Dermis microvascular lymphatic vessel endothelial cell (primary cell): ENCODE data around the gene PSG11. TPM values are rescaled to one million over a fixed set of nuclear protein-coding genes. Genes with fewer than 3 reads are reported as not detected.
"Not testable (repeated sequence)": the region's sequence is repeated elsewhere in the genome, so short reads cannot be mapped to it uniquely, and the experiment has no call there.

ENCODE experiments used
- DNase-seq, 2 donors: peaks; one replicate each; pipeline versions ENCODE4 v3.0.0 to v3.0.0-alpha.2; 2010; ENCODE audit warnings: low read depth in 2 of 2
- total RNA-seq: library from RNA; depleted of rRNA; stranded (reverse); fragments of >200 nt; gene quantifications from 2 replicates; pipeline ENCODE4 v1.2.1, GENCODE V29; 2014

PSG11 gene
- total RNA-seq, 1 donor from 2014 or later = 0.13 TPM

DNA sequence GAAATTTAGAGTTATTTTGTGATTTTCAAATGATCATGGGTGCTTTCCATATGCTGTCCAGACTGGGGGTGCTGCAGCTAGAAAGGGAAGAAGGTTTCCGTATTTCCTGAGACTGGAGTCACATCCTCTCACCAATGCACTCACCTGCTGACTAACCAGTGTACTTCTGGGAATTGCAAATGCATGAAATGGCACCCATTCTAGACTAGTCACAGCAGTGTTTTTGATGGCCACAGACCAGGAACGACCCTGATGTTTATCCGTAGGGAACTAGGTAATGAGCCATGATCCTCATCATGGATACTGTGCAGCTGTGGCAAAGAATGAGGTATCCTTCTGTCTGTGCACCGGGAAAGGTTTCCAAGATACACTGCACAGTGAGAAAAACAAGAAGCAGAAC, 37.1 kb downstream of the PSG11 start:
- DNase-seq = not testable (repeated sequence)

- DNase-seq = not testable (repeated sequence)
Observed at GRCh38 chr19:42988206-42988605, 38.1 kb downstream of the PSG11 start.

DNA sequence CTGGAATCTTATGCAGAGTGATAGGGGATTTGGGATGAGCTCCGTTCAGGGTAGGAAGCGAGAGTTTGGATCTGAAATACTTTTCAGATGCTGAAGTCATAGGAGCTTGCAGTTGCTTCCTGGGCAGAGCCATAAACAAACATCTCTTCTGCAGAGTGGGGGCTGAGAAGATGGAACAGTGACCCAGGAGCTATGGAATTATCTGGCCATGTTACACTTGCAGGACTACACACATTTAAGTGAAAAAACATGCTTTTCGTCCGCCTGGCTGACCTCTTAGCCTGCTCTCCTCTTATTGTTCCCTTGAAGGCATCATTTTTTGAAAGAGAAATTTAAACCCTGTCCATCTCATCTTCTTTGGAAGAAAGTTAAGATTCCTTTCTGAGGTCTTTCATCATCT, 40.7 kb downstream of the PSG11 start:
- no peak for DNase-seq

DNA sequence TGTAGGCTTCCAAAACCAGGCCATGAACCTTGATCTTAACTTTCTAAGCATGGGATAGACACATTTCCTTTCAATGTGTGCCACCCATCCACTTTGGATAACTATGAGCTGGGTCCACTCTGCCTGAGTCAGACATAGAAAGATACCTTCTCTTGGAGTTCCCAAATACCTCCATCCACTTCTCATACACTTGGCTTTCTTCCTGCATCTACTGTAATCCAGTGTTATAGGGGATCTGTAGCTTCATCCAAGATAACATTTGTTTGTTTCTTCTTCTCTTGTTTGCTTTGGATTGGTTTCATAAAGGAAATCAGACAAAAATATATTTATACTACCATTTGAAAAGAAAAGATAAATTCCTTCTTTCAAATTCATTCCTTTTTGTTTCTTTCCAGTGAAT, 44.2 kb downstream of the PSG11 start:
- DNase-seq = not testable (repeated sequence)

DNA sequence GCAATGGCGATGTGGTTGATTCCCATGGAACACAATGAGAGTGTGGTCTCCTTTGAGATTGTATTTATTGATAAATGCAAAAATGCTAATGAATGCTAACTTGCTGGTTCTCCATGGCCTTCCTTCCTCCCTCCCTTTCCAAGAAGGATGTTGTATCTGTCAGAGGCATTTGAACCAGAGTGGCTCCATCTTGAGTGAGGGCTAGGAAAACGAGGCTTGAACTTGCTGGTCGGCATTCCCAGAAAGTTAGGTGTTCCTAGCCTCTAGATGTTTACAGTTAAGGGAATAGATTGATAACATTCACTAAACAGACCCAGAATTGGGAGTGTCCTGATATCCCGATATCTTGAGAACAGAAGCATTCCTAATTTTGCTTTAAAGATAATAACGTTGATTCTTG, 54.8 kb downstream of the PSG11 start:
- not testable (repeated sequence) for DNase-seq

GRCh38 chr19:42965176-42965575, 61.1 kb downstream of the PSG11 start:
- DNase-seq = no peak

DNA sequence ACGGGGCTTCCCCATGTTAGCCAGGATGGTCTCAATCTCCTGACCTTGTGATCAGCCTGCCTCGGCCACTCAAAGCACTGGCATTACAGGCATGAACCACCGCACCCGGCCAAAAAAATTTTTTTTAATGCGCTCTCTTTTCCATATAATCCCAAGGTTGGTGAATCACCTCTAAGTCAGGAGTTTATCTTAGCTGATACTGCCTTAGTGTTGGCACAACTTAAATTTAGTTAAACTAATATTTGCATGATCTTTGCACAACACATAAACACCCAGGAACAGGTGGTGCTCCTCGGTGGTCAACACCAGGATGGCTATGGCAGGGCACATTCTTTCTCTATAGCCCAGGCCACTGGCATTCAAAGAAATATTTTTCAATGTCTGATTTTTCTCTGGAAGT, 65.2 kb downstream of the PSG11 start:
- no peak for DNase-seq

Other genes starting within 250 kb of the PSG11 start
- 0.13 and 0.76 TPM in 2 replicates for gene PSG1, start 146.8 kb downstream of the PSG11 start, total RNA-seq
- gene PSG6, start 108.6 kb downstream of the PSG11 start, total RNA-seq = not detected in 2 replicates
- under 0.01 TPM in 1 of 2 replicates, not detected in the other for gene PSG7, start 89.3 kb downstream of the PSG11 start, total RNA-seq
- gene PSG2, start 56.2 kb upstream of the PSG11 start, total RNA-seq = not detected in 2 replicates
- not detected in 2 replicates for gene PSG5, start 160.1 kb upstream of the PSG11 start, total RNA-seq
- 2.3 TPM in 1 of 2 replicates, not detected in the other for gene PSG4, start 179.2 kb upstream of the PSG11 start, total RNA-seq
- 0.13 TPM in 1 of 2 replicates, not detected in the other for gene PSG9, start 243.1 kb upstream of the PSG11 start, total RNA-seq